Left ventricle myocardium inferior (tissue), 1 donor: ENCODE measurements around the gene ENTPD2. TPM values are rescaled to one million over a fixed set of nuclear protein-coding genes. Genes with fewer than 3 reads are reported as not detected.

Experiments used
- DNase-seq: peaks from one replicate; pipeline ENCODE4 v3.0.0-alpha.2; 2020
- H3K27ac ChIP-seq: fragments of 200-600 bp; replicated peaks from 2 replicates; pipeline ENCODE4 v1.8.0; 2021
- H3K27me3 ChIP-seq: fragments of 200-600 bp; 2 replicates; pipeline ENCODE4 v1.8.0; 2021; ENCODE audit warnings: low read depth
- H3K36me3 ChIP-seq: fragments of 200-600 bp; 2 replicates; pipeline ENCODE4 v1.8.0; 2021
- H3K4me1 ChIP-seq: fragments of 200-600 bp; 2 replicates; pipeline ENCODE4 v1.8.0; 2021
- H3K4me3 ChIP-seq: fragments of 200-600 bp; 2 replicates; pipeline ENCODE4 v1.8.0; 2021; ENCODE audit warnings: mild to moderate bottlenecking, moderate library complexity
- H3K9me3 ChIP-seq: fragments of 200-600 bp; replicated peaks from 2 replicates; pipeline ENCODE4 v1.8.0; 2021
- CTCF ChIP-seq: fragments of 200-600 bp; IDR thresholded peaks from 2 replicates; pipeline ENCODE4 v1.8.0; 2021; ENCODE audit warnings: antibody characterized with exemption, mild to moderate bottlenecking, borderline replicate concordance
- intact Hi-C: fragments of 100-400 bp; cut with micrococcal nuclease; formaldehyde crosslinking; loops from one replicate; pipeline ENCODE4 v1.11.0; 2022
- total RNA-seq: library from RNA; stranded (reverse); fragmentation: NEBNext Ultra II Directional; extraction: Animal tissue kit (Norgen Biotek cat#: 25700); gene quantifications from one replicate; pipeline ENCODE4 v1.2.1, GENCODE V29; 2021
- donor health status: DM: no; HTN: yes; CAD: no; lungs with severe emphysema.

ENTPD2 gene
- total RNA-seq, 1 donor from 2014 or later: 1.5 TPM

- no peak for DNase-seq
- Histone ChIP-seq H3K4me1 (peaks cover 36% of the 10 kb centered on the region), H3K4me3 (no peak overlapping the region), H3K36me3 (peaks cover 7% of the 10 kb centered on the region), H3K9me3 (no peaks in the 10 kb centered on the region), H3K27ac (no peak overlapping the region), H3K27me3 (peaks cover 8% of the 10 kb centered on the region)
- intact Hi-C loops: no loop called here
- TF ChIP-seq CTCF: no peak
Observed at GRCh38 chr9:137073992-137074399, 20.1 kb upstream of the ENTPD2 start.

- no peak for TF ChIP-seq CTCF
- Histone ChIP-seq H3K27ac (peak overlapping the region; percentile 87), H3K4me3 (peak overlapping the region; percentile 62), H3K36me3 (no peaks in the 10 kb centered on the region), H3K27me3 (peaks cover 13% of the 10 kb centered on the region), H3K9me3 (no peaks in the 10 kb centered on the region), H3K4me1 (peaks cover 22% of the 10 kb centered on the region)
- intact Hi-C loops: no loop called here
- DNase-seq: no peak
Observed at GRCh38 chr9:137071282-137071681, 17.4 kb upstream of the ENTPD2 start.

- no peaks in the 10 kb centered on the region for H3K9me3 ChIP-seq
- H3K4me1 ChIP-seq: peaks cover 22% of the 10 kb centered on the region
- no peaks in the 10 kb centered on the region for H3K36me3 ChIP-seq
- intact Hi-C loops: no loop called here
- peaks cover 13% of the 10 kb centered on the region for H3K27me3 ChIP-seq
- DNase-seq: peak; percentile 72
- peak overlapping the region; percentile 87 for H3K27ac ChIP-seq
- TF ChIP-seq CTCF: peak; percentile 51
- H3K4me3 ChIP-seq: peak overlapping the region; percentile 62
Observed at GRCh38 chr9:137070906-137071275, 17.0 kb upstream of the ENTPD2 start.

- Histone ChIP-seq H3K27me3 (peaks cover 13% of the 10 kb centered on the region), H3K36me3 (no peaks in the 10 kb centered on the region), H3K4me1 (peaks cover 22% of the 10 kb centered on the region), H3K4me3 (peak within 1 kb of the TSS; percentile 62), H3K27ac (peak within 1 kb of the TSS; percentile 87), H3K9me3 (no peaks in the 10 kb centered on the region)
- intact Hi-C loops: no loop called here
- peak; percentile 86 for DNase-seq
- TF ChIP-seq CTCF: no peak
Observed at GRCh38 chr9:137070201-137070905, 16.5 kb upstream of the ENTPD2 start, which contains the start of gene SAPCD2. TSS of gene SAPCD2 (minus strand) at chr9:137070557. CDS start at chr9:137070460, 97 bp downstream.

GRCh38 chr9:137069508-137070091 is 15.7 kb upstream of the ENTPD2 start:
- Histone ChIP-seq H3K27me3 (peaks cover 13% of the 10 kb centered on the region), H3K36me3 (no peaks in the 10 kb centered on the region), H3K9me3 (no peaks in the 10 kb centered on the region), H3K27ac (no peak overlapping the region), H3K4me3 (peak overlapping the region; percentile 62), H3K4me1 (peaks cover 22% of the 10 kb centered on the region)
- TF ChIP-seq CTCF: no peak
- intact Hi-C loops: no loop called here
- DNase-seq: no peak
